ENCODE results near the gene GALR3. TPM values are rescaled to one million over a fixed set of nuclear protein-coding genes. Genes with fewer than 3 reads are reported as not detected.

GALR3 gene
- total RNA-seq, 1 donor from 2014 or later = 0.24 TPM

GRCh38 chr22:37802310-37803194 is 20.6 kb upstream of the GALR3 start:
- peak; percentile 62 for DNase-seq (ENCODE audit: low read depth)

GRCh38 chr22:37803195-37803638 is 20.0 kb upstream of the GALR3 start:
- no peak for DNase-seq (ENCODE audit: low read depth)

- DNase-seq (ENCODE audit: low read depth) = no peak
Measured at GRCh38 chr22:37803639-37804351, 19.4 kb upstream of the GALR3 start.

GRCh38 chr22:37804352-37804880 is 18.8 kb upstream of the GALR3 start:
- DNase-seq (ENCODE audit: low read depth) = no peak

GRCh38 chr22:37804881-37805809 is 18.0 kb upstream of the GALR3 start:
- peak; percentile 84 for DNase-seq (ENCODE audit: low read depth)

GRCh38 chr22:37805810-37806277 is 17.3 kb upstream of the GALR3 start:
- no peak for DNase-seq (ENCODE audit: low read depth)

- DNase-seq (ENCODE audit: low read depth) = peak; percentile 26
Measured at GRCh38 chr22:37806409-37807333, 16.5 kb upstream of the GALR3 start.

GRCh38 chr22:37807410-37808293 is 15.5 kb upstream of the GALR3 start, which contains the start of gene GCAT:
TSS of gene GCAT (plus strand) at chr22:37807934. CDS start at chr22:37807968, 34 bp downstream.
- peak; percentile 97 for DNase-seq (ENCODE audit: low read depth)

GRCh38 chr22:37808294-37808657 is 14.9 kb upstream of the GALR3 start:
- no peak for DNase-seq (ENCODE audit: low read depth)

GRCh38 chr22:37809672-37810333 is 13.4 kb upstream of the GALR3 start:
- DNase-seq (ENCODE audit: low read depth) = no peak

GRCh38 chr22:37811867-37812266 is 11.3 kb upstream of the GALR3 start:
- DNase-seq (ENCODE audit: low read depth) = no peak

- no peak for DNase-seq (ENCODE audit: low read depth)
Measured at GRCh38 chr22:37812869-37813678, 10.1 kb upstream of the GALR3 start.

GRCh38 chr22:37815593-37815992 is 7.6 kb upstream of the GALR3 start:
- no peak for DNase-seq (ENCODE audit: low read depth)

- no peak for DNase-seq (ENCODE audit: low read depth)
Measured at GRCh38 chr22:37816543-37817180, 6.5 kb upstream of the GALR3 start.

GRCh38 chr22:37817705-37818408 is 5.3 kb upstream of the GALR3 start:
- peak; percentile 86 for DNase-seq (ENCODE audit: low read depth)
